HepG2 (cell line): ENCODE data around the gene U2AF1L4. TPM values are rescaled to one million over a fixed set of nuclear protein-coding genes. Genes with fewer than 3 reads are reported as not detected.

Source experiments
- BRCA1 ChIP-seq: sonication (generic); formaldehyde crosslinking; IDR thresholded peaks from 2 replicates; pipeline ENCODE4 v1.4.0; 2020; ENCODE audit warnings: missing genetic modification reagents
- DBP ChIP-seq: sonication (generic); formaldehyde crosslinking; IDR thresholded peaks from 2 replicates; pipeline ENCODE4 v1.4.0; 2020; ENCODE audit warnings: missing genetic modification reagents; ENCODE audit errors: not compliant biosample characterization
- E2F2 ChIP-seq: sonication (generic); formaldehyde crosslinking; IDR thresholded peaks from 2 replicates; pipeline ENCODE4 v1.4.0; 2020; ENCODE audit warnings: missing genetic modification reagents, borderline replicate concordance
- ELF3 ChIP-seq: IDR thresholded peaks from 2 replicates; pipeline ENCODE4 v1.6.1; 2016; ENCODE audit warnings: missing genetic modification reagents, missing compliant biosample characterization
- FOXJ3 ChIP-seq: sonication (generic); formaldehyde crosslinking; IDR thresholded peaks from 2 replicates; pipeline ENCODE4 v1.4.0; 2020; ENCODE audit warnings: missing genetic modification reagents, mild to moderate bottlenecking, borderline replicate concordance
- KDM4B ChIP-seq: sonication (generic); formaldehyde crosslinking; IDR thresholded peaks from 2 replicates; pipeline ENCODE4 v1.4.0; 2020; ENCODE audit warnings: missing genetic modification reagents
- MYC ChIP-seq: sonication (generic); formaldehyde crosslinking; IDR thresholded peaks from 2 replicates; pipeline ENCODE4 v1.9.0; 2021; ENCODE audit warnings: missing genetic modification reagents, borderline replicate concordance
- SAP130 ChIP-seq: IDR thresholded peaks from 2 replicates; pipeline ENCODE4 v1.6.1; 2016; ENCODE audit warnings: low read depth
- ZBTB1 ChIP-seq: sonication (generic); formaldehyde crosslinking; IDR thresholded peaks from 2 replicates; pipeline ENCODE4 v1.4.0; 2020; ENCODE audit warnings: missing genetic modification reagents, borderline replicate concordance
- ZBTB3 ChIP-seq: sonication (generic); formaldehyde crosslinking; IDR thresholded peaks from 2 replicates; pipeline ENCODE4 v1.4.0; 2020; ENCODE audit warnings: low read depth, mild to moderate bottlenecking, moderate library complexity, missing genetic modification reagents, borderline replicate concordance
- ZMYM2 ChIP-seq: sonication (generic); formaldehyde crosslinking; IDR thresholded peaks from 2 replicates; pipeline ENCODE4 v1.8.0; 2022; ENCODE audit warnings: mild to moderate bottlenecking, missing genetic modification reagents
- ZNF234 ChIP-seq: sonication (generic); formaldehyde crosslinking; conservative IDR thresholded peaks from 2 replicates; pipeline ENCODE4 v1.5.1; 2020; ENCODE audit warnings: mild to moderate bottlenecking, missing genetic modification reagents
- ZNF446 ChIP-seq: sonication (generic); formaldehyde crosslinking; IDR thresholded peaks from 2 replicates; pipeline ENCODE4 v1.5.0; 2020; ENCODE audit warnings: mild to moderate bottlenecking, missing genetic modification reagents
- ZNF597 ChIP-seq: sonication (generic); formaldehyde crosslinking; IDR thresholded peaks from 2 replicates; pipeline ENCODE4 v1.5.0; 2020; ENCODE audit warnings: missing genetic modification reagents
- ZNF609 ChIP-seq: sonication (generic); formaldehyde crosslinking; IDR thresholded peaks from 2 replicates; pipeline ENCODE4 v1.4.0; 2020; ENCODE audit warnings: mild to moderate bottlenecking, missing genetic modification reagents, borderline replicate concordance
- ZNF616 ChIP-seq: sonication (generic); formaldehyde crosslinking; IDR thresholded peaks from 2 replicates; pipeline ENCODE4 v1.5.0; 2020; ENCODE audit warnings: low read depth, mild to moderate bottlenecking, missing genetic modification reagents
- ZNF704 ChIP-seq: sonication (generic); formaldehyde crosslinking; IDR thresholded peaks from 2 replicates; pipeline ENCODE4 v1.8.1; 2023; ENCODE audit warnings: mild to moderate bottlenecking, inconsistent platforms, moderate library complexity, missing genetic modification reagents, borderline replicate concordance
- polyA plus RNA-seq, 8 experiments: library from polyadenylated mRNA; depleted of rRNA in 3 of 8; stranded (reverse) in 7 of 8; unstranded in 1 of 8; fragments of >200 nt; fragmentation: Illumina TruSeq in 4 of 8; extraction: Trizol in 4 of 8; gene quantifications; 2 replicates each; pipeline versions ENCODE4 v1.2.1 to v1.2.3, GENCODE V29; 2011 to 2016; ENCODE audit warnings: low read depth in 4 of 8, missing spikeins in 1 of 8, mixed read lengths in 1 of 8; ENCODE audit not compliant: insufficient read depth in 1 of 8
- total RNA-seq, 5 experiments: library from RNA; depleted of rRNA; stranded (reverse); fragments of >200 nt; fragmentation: Illumina TruSeq; extraction: Trizol; gene quantifications; 2 replicates each; pipeline ENCODE4 v1.2.3, GENCODE V29; 2016; ENCODE audit warnings: low read depth in 1 of 5

U2AF1L4 gene
- total and polyA plus RNA-seq, 2 of the 13 experiments (the other 11 are each of a cell fraction or from before 2014, with no cell fraction given) = 7.9 to 15.4 TPM

GRCh38 chr19:35767288-35768081 is 22.3 kb upstream of the U2AF1L4 start (continued):
- TF ChIP-seq ZNF609 (CRISPR knock-in tag) = no peak
- TF ChIP-seq ZMYM2 (CRISPR knock-in tag) = no peak
- no peak for TF ChIP-seq ZNF704 (CRISPR knock-in tag)
- no peak for TF ChIP-seq ZNF234 (CRISPR knock-in tag)
- TF ChIP-seq ZBTB1 (CRISPR knock-in tag) = no peak
- no peak for TF ChIP-seq MYC (CRISPR knock-in tag)
- TF ChIP-seq E2F2 = no peak
- 0 out of 2 replicates have a peak, but pooled peaks have one; percentile 43 for TF ChIP-seq KDM4B
- no peak for TF ChIP-seq FOXJ3
- no peak for TF ChIP-seq ELF3 (CRISPR knock-in tag)
- no peak for TF ChIP-seq BRCA1 (CRISPR knock-in tag)
- TF ChIP-seq ZNF616 = no peak
- TF ChIP-seq ZBTB3 (CRISPR knock-in tag) = no peak
- TF ChIP-seq DBP (CRISPR knock-in tag) = no peak
- TF ChIP-seq ZNF446 (CRISPR knock-in tag) = no peak
- TF ChIP-seq ZNF597 (CRISPR knock-in tag) = no peak
- peak; percentile 80 for TF ChIP-seq SAP130 (CRISPR knock-in tag)
